NK-92 (cell line): ENCODE data around the gene CNKSR1.

ENCODE experiments used
- DNase-seq: peaks from one replicate; lab custom pipeline; 2025; ENCODE audit not compliant: unreplicated experiment; lab: John Stamatoyannopoulos, UW

The CNKSR1 gene

GRCh38 chr1:26177182-26177684 is at the start of gene CNKSR1:
Gene CNKSR1 (plus strand): TSS chr1:26177491. CDS start chr1:26177548, 57 bp downstream.
- DNase-seq: no peak

GRCh38 chr1:26129778-26130177 is 47.5 kb upstream of the CNKSR1 start:
- DNase-seq: no peak

GRCh38 chr1:26130695-26131094 is 46.6 kb upstream of the CNKSR1 start:
- no peak for DNase-seq

- no peak for DNase-seq
These were observed 45.0 kb upstream of the CNKSR1 start for GRCh38 chr1:26132128-26132833.

- DNase-seq: no peak
These were observed 44.5 kb upstream of the CNKSR1 start for GRCh38 chr1:26132834-26133167.

- no peak for DNase-seq
These were observed 42.8 kb upstream of the CNKSR1 start for GRCh38 chr1:26134466-26134865.

- no peak for DNase-seq
These were observed 38.2 kb upstream of the CNKSR1 start for GRCh38 chr1:26138974-26139558.

GRCh38 chr1:26142159-26142558 is 35.1 kb upstream of the CNKSR1 start:
- DNase-seq: no peak

- no peak for DNase-seq
These were observed 32.0 kb upstream of the CNKSR1 start for GRCh38 chr1:26145041-26145959.

- DNase-seq: no peak
These were observed 31.4 kb upstream of the CNKSR1 start for GRCh38 chr1:26145960-26146294.

- DNase-seq: no peak
These were observed 28.4 kb upstream of the CNKSR1 start for GRCh38 chr1:26148887-26149286.

GRCh38 chr1:26153966-26154532 is 23.2 kb upstream of the CNKSR1 start:
- no peak for DNase-seq

- no peak for DNase-seq
These were observed 22.5 kb upstream of the CNKSR1 start for GRCh38 chr1:26154750-26155149.

GRCh38 chr1:26155370-26156284 is 21.7 kb upstream of the CNKSR1 start:
- DNase-seq: no peak

- no peak for DNase-seq
These were observed 20.8 kb upstream of the CNKSR1 start for GRCh38 chr1:26156285-26157038.

GRCh38 chr1:26158271-26158907 is 18.9 kb upstream of the CNKSR1 start:
- DNase-seq: no peak

GRCh38 chr1:26158908-26159742 is 18.2 kb upstream of the CNKSR1 start, which contains the start of gene FAM110D:
Gene FAM110D (plus strand): TSS chr1:26159079. CDS start chr1:26161292, 2,213 bp downstream.
- no peak for DNase-seq

GRCh38 chr1:26159743-26160039 is 17.6 kb upstream of the CNKSR1 start:
- no peak for DNase-seq
